Hematopoietic multipotent progenitor cell treated with erythropoietin and hydrocortisone succinate and interleukin-3 and kit ligand, for 6 days (in vitro differentiated cells): ENCODE results near the gene ISOC2.

ENCODE experiments used
- DNase-seq: peaks from one replicate; pipeline ENCODE4 v3.0.0-alpha.2; 2015

ISOC2 gene

GRCh38 chr19:55476100-55476775, 14.8 kb upstream of the ISOC2 start, which contains the start of gene ZNF628:
ZNF628 (plus strand) TSS chr19:55476617; CDS start chr19:55479911, 3,294 bp downstream.
- peak; percentile 99 for DNase-seq

GRCh38 chr19:55474269-55475265, 13.1 kb upstream of the ISOC2 start:
- no peak for DNase-seq

GRCh38 chr19:55473225-55474012, 12.0 kb upstream of the ISOC2 start:
- no peak for DNase-seq

GRCh38 chr19:55472463-55472862, 11.0 kb upstream of the ISOC2 start:
- DNase-seq, result no peak

- no peak for DNase-seq
These were observed 9.8 kb upstream of the ISOC2 start for GRCh38 chr19:55471266-55471665.

GRCh38 chr19:55468054-55468393, 6.6 kb upstream of the ISOC2 start:
- no peak for DNase-seq

- DNase-seq, result peak; percentile 84
These were observed 6.0 kb upstream of the ISOC2 start for GRCh38 chr19:55467236-55468053.

- no peak for DNase-seq
These were observed 4.8 kb upstream of the ISOC2 start for GRCh38 chr19:55466241-55466614.

GRCh38 chr19:55465460-55466240, 4.2 kb upstream of the ISOC2 start:
- peak; percentile 69 for DNase-seq

GRCh38 chr19:55464662-55465054, 3.2 kb upstream of the ISOC2 start, which contains the start of gene C19orf85:
C19orf85 (minus strand) TSS chr19:55464751; CDS start chr19:55464554, 197 bp downstream.
- DNase-seq, result no peak

- no peak for DNase-seq
These were observed 2.7 kb upstream of the ISOC2 start for GRCh38 chr19:55464039-55464661.

- no peak for DNase-seq
These were observed 2.2 kb upstream of the ISOC2 start for GRCh38 chr19:55463583-55464031.

- DNase-seq, result no peak
These were observed 1.3 kb upstream of the ISOC2 start for GRCh38 chr19:55462722-55463121.

GRCh38 chr19:55461974-55462626, 658 bp upstream of the ISOC2 start:
- DNase-seq, result peak; percentile 88

GRCh38 chr19:55460670-55461258, 678 bp downstream of the ISOC2 start:
- peak; percentile 94 for DNase-seq

- DNase-seq, result peak; percentile 43
These were observed 1.3 kb downstream of the ISOC2 start for GRCh38 chr19:55459950-55460657.

- DNase-seq, result no peak
These were observed 1.9 kb downstream of the ISOC2 start for GRCh38 chr19:55459551-55459949.

GRCh38 chr19:55457683-55458457, 3.6 kb downstream of the ISOC2 start:
- DNase-seq, result no peak
